GM08714 (cell line): ENCODE results near the gene AKAP12.

ENCODE experiments used
- H3K4me3 ChIP-seq: fragments of 200-500 bp; sonication (Bioruptor generic); 2 replicates; pipeline ENCODE4 v1.5.1; 2014; ENCODE audit warnings: mild to moderate bottlenecking, low read length, inconsistent platforms
- ZNF274 ChIP-seq: IDR thresholded peaks from 2 replicates; pipeline ENCODE4 v1.6.1; 2012; ENCODE audit warnings: mild to moderate bottlenecking, low read depth, low read length

The AKAP12 gene

DNA sequence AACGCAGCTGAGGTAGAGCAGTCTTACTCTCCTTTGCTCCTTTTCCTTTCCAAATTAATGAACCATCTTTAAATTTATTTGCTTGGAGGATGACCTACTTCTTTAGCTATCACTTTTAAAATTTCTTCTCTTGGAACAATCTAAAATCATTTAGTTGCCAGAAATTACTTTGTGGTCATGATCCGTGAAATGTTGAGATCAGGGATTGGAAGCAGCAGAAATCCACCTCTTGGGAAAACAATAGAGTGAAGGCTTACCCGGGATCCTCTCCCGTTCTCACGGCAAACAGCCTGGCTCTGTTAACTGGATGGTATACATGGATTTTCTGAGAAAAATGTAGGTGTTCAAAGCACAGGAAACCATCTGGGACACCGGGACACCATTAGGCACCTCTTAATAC lies 7.7 kb downstream of the AKAP12 start:
- no peak for TF ChIP-seq ZNF274

DNA sequence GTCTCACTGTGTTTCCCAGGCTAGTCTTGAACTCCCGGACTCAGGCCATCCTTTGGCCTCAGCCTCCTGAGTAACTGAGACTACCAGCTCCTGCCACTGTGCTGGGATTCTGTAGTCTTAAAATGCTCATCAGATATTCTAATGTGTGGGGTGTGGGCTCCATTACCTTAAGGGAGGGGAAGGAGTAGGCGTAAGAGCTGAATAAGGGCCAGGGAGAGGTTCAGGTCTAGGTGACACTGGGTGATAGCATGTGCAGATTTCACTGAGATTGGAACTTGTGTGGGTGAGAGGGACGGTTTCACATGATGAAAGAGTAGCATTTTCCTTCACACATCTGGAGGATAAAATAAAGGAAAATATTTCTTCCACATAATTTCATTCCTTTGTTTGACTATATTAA lies 8.5 kb downstream of the AKAP12 start:
- no peak for TF ChIP-seq ZNF274

More for the DNA sequence above, 7.7 kb downstream of the AKAP12 start:
- H3K4me3 ChIP-seq: no peak overlapping the region

DNA sequence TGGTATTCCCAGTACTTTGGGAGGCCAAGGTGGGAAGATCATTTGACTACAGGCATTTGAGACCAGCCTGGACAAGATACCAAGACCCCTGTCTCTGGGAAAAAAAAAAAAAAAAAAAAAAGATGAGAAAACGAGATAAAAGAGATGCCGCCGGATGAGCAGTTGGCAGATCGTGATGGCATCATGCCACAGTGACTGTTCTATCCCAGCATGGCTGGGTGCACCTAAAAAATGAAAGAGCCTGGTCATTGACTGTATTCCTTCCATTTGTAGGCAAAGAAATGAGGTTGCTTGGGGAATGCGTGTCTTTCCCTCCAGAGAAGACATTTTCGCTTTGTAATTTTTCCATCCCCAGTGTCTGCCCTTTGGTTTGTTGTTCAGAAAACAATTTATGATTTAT lies 12.9 kb downstream of the AKAP12 start:
- no peak for TF ChIP-seq ZNF274
- H3K4me3 ChIP-seq: no peak overlapping the region

More for the DNA sequence above, 8.5 kb downstream of the AKAP12 start:
- no peak overlapping the region for H3K4me3 ChIP-seq

GRCh38 chr6:151254451-151255081 lies 14.8 kb downstream of the AKAP12 start:
- TF ChIP-seq ZNF274: no peak
- H3K4me3 ChIP-seq: no peak overlapping the region

DNA sequence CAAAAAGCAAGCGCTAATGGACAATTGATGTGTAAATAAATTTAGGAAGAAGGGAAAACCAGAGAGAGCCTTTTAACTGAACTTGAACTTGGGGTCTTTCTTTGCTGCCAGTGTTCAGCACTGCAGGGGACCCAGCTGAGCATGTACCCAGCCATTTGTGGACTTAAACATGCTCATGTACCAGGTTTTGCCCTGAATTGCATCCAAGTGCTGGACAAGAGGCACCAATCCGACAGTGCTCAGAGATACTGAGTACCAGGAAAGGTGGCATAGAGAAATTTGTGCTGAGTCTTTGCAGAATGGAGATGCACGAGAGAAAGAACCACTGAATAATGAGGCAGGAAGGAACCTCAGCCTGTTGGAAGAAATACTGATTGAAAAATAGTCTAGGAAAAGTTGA lies 16.0 kb downstream of the AKAP12 start:
- no peak for TF ChIP-seq ZNF274
- H3K4me3 ChIP-seq: no peak overlapping the region

- no peak for TF ChIP-seq ZNF274
- H3K4me3 ChIP-seq: no peak overlapping the region
These were observed 18.2 kb downstream of the AKAP12 start for GRCh38 chr6:151257985-151258445.

DNA sequence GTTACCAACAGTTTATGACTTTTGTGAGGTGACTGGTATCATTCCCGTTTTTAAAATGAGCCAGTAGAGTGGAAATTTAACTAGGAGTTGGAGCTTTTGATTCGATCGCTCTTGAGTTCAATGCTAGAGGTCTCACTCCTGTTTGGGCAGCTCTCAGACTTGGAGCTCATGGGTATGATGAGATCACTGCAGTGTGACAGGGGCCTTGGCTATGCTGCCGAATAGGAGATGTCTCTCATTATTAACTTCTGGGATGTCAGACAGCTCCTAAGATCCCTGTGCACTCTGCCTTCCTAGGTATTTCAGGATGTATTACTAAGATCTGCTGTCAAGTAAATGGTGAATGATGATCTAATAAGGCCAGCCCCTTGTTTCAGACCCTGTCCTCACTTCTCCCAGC lies 20.4 kb downstream of the AKAP12 start:
- no peak overlapping the region for H3K4me3 ChIP-seq
- no peak for TF ChIP-seq ZNF274

DNA sequence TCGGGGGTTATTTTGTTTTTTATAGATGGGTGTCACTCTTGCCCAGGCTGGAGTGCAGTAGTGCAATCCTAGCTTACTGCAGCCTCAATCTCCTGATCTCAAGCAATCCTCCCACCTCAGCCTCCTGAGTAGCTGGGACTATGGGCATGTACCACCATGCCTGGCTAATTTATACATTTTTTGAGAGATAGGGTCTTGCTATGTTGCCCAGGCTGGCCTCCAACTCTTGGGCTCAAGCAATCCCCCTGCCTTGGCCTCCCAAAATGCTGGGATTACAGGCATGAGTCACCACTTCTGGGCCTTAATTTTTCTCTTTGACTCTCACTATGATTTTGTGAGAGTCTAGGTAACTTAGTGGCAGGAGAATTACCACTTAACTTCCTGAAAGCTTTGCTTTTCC lies 23.3 kb downstream of the AKAP12 start:
- H3K4me3 ChIP-seq: no peak overlapping the region
- no peak for TF ChIP-seq ZNF274

- no peak for TF ChIP-seq ZNF274
- no peak overlapping the region for H3K4me3 ChIP-seq
These were observed 24.2 kb downstream of the AKAP12 start for GRCh38 chr6:151263967-151264366.

- no peak for TF ChIP-seq ZNF274
- no peak overlapping the region for H3K4me3 ChIP-seq
These were observed 25.5 kb downstream of the AKAP12 start for GRCh38 chr6:151265282-151265681.

GRCh38 chr6:151269321-151269995 lies 29.7 kb downstream of the AKAP12 start:
- no peak for TF ChIP-seq ZNF274
- no peak overlapping the region for H3K4me3 ChIP-seq

DNA sequence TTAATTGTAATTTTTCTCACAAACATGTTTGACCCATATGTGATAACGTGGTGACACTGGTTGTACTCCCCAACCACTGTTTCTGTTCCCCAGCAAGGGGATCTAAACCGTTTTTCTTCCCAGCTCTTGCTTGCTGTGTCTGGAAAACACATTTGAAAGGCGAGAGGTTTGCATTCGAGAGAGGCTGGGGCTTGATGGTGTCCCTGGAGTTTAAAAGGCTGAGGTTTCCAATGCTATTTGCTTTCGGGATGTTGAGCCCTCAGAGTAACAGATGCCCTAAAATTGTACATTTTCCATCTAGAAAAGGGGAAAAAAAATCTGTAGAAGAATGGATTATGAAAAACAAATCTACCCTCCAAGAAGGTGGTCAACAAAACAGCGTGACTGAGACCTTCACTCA lies 35.4 kb downstream of the AKAP12 start:
- TF ChIP-seq ZNF274: no peak
- no peak overlapping the region for H3K4me3 ChIP-seq

GRCh38 chr6:151275566-151275965 lies 35.8 kb downstream of the AKAP12 start:
- TF ChIP-seq ZNF274: no peak
- no peak overlapping the region for H3K4me3 ChIP-seq

DNA sequence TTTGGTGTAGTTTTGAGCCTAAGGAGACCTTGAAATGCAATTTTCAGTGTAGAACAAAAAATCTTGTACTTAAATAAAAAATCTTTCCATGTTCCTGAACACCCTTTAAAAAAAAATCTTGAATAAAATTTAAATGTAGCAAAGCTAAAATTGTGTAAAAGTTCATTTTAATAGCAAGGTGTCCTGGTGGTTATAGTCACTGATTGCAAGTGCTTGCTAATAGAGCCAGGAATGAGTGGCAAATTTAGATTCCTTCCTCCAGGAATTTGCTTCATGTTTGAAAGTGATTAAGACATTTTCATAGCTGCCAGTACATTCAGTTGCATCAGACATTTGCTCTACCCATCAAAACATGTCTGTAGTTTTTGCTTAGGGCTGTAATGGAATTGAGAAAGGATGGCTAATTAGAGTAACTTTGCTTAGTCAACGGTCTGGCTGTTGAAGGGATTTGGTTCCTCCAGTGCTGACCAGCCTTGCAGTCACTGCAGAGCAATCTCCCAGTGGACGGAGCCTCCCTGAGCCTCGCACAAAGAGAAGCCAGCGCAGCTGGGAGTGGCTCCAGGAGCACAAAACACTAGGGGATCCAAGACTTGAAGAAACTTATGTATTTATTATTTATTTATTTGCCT lies 36.5 kb downstream of the AKAP12 start:
- no peak for TF ChIP-seq ZNF274
- H3K4me3 ChIP-seq: no peak overlapping the region

- TF ChIP-seq ZNF274: no peak
- H3K4me3 ChIP-seq: no peak overlapping the region
These were observed 40.1 kb downstream of the AKAP12 start for GRCh38 chr6:151279891-151280290.

GRCh38 chr6:151280859-151281258 lies 41.1 kb downstream of the AKAP12 start:
- TF ChIP-seq ZNF274: no peak
- H3K4me3 ChIP-seq: no peak overlapping the region
